Esophagus squamous epithelium (tissue), 5 donors: ENCODE measurements around the gene UNC5C. TPM values are rescaled to one million over a fixed set of nuclear protein-coding genes. Genes with fewer than 3 reads are reported as not detected.
"Not testable (repeated sequence)": the region's sequence is repeated elsewhere in the genome, so short reads cannot be mapped to it uniquely, and the experiment has no call there.

Source experiments
- DNase-seq: peaks from one replicate; lab custom pipeline; 2025; lab: John Stamatoyannopoulos, UW
- H3K27ac ChIP-seq, 4 donors: fragments of 200-600 bp; sonication (generic); one replicate each; pipeline ENCODE4 v1.5.1; 2016 to 2019; ENCODE audit warnings: mild to moderate bottlenecking in 1 of 4
- H3K27me3 ChIP-seq, 4 donors: fragments of 200-600 bp; sonication (generic); 1 replicate in 3 of 4; 2 replicates in 1 of 4; pipeline versions ENCODE4 v1.5.1 to v1.6.0; 2017 to 2021; ENCODE audit warnings: antibody characterized with exemption in 1 of 4
- H3K36me3 ChIP-seq, 3 donors: fragments of 200-600 bp; sonication (generic); one replicate each; pipeline ENCODE4 v1.5.1; 2016 to 2019
- H3K4me1 ChIP-seq, 3 donors: fragments of 200-600 bp; sonication (generic); one replicate each; pipeline ENCODE4 v1.5.1; 2017 to 2019
- H3K4me3 ChIP-seq, 4 donors: fragments of 200-600 bp; sonication (generic); 1 replicate in 3 of 4; 2 replicates in 1 of 4; pipeline ENCODE4 v1.5.1; 2016 to 2019; ENCODE audit warnings: mild to moderate bottlenecking in 2 of 4, moderate library complexity in 1 of 4
- H3K9me3 ChIP-seq, 3 donors: fragments of 200-600 bp; sonication (generic); one replicate each; pipeline ENCODE4 v1.5.1; 2016 to 2019
- POLR2A ChIP-seq, 4 donors: fragments of 450-650 bp; IDR thresholded peaks; one replicate each; pipeline ENCODE4 v1.6.1; 2017; ENCODE audit warnings: antibody characterized with exemption in 4 of 4, mild to moderate bottlenecking in 4 of 4, moderate library complexity in 3 of 4
- WGBS, 2 donors: methylation state at CpG; one replicate each; pipeline ENCODE4 v1.1.5; 2018; 5-methylcytosine and 5-hydroxymethylcytosine counted together
- intact Hi-C: fragments of 100-400 bp; cut with DNase I; formaldehyde crosslinking; loops from one replicate; pipeline ENCODE4 v1.15.0; 2022
- total RNA-seq, 4 donors: library from RNA; depleted of rRNA; stranded (reverse); fragments of >200 nt; gene quantifications; one replicate each; pipeline ENCODE4 v1.1.0, GENCODE V29; 2016
- TF ChIP-seq, protein P1 (sequence below), 6 experiments: fragments of 450-650 bp in 4 of 6; fragments of 200-600 bp in 2 of 6; sonication (generic) in 2 of 6; IDR thresholded peaks; one replicate each; pipeline ENCODE4 v1.5.1; 2016 to 2019; ENCODE audit warnings: antibody characterized with exemption in 6 of 6, mild to moderate bottlenecking in 4 of 6, moderate library complexity in 4 of 6
- donor health status: DM: yes; HTN: yes; CAD: no.

The UNC5C gene
- total RNA-seq, 4 donors from 2014 or later: 0.11 to 0.95 (median 0.36) TPM

DNA sequence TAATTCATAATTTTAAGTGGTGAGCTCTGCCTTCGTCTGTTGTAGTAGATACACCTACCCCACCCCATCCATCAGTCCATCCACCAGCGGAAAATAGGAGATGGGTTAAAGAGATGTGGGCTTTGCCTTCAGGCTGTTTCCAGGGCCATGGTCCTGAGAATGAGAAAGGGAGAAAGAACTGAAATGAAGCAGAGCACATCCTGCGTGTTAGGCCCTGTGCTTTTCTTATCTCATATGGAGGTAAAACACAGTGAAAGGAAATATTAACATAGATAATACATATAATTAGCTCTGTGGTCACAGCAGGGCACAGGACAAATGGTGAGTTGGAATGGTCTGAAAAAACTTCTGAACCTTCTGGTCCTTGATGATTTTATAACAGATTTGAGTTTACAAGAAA is 397.5 kb downstream of the UNC5C start:
- no peaks in the 10 kb centered on the region for H3K4me1 ChIP-seq
- H3K36me3 ChIP-seq: no peaks in the 10 kb centered on the region
- no peak overlapping the region for H3K4me3 ChIP-seq
- H3K27ac ChIP-seq: no peak overlapping the region
- 77 to 88% methylated on average over 3 of the region's 3 CpGs for WGBS, 2 donors
- no peak for DNase-seq
- intact Hi-C loops: no loop called here
- no peaks in the 10 kb centered on the region for H3K9me3 ChIP-seq
- no peaks in the 10 kb centered on the region for H3K27me3 ChIP-seq
- TF ChIP-seq, protein P1, sequence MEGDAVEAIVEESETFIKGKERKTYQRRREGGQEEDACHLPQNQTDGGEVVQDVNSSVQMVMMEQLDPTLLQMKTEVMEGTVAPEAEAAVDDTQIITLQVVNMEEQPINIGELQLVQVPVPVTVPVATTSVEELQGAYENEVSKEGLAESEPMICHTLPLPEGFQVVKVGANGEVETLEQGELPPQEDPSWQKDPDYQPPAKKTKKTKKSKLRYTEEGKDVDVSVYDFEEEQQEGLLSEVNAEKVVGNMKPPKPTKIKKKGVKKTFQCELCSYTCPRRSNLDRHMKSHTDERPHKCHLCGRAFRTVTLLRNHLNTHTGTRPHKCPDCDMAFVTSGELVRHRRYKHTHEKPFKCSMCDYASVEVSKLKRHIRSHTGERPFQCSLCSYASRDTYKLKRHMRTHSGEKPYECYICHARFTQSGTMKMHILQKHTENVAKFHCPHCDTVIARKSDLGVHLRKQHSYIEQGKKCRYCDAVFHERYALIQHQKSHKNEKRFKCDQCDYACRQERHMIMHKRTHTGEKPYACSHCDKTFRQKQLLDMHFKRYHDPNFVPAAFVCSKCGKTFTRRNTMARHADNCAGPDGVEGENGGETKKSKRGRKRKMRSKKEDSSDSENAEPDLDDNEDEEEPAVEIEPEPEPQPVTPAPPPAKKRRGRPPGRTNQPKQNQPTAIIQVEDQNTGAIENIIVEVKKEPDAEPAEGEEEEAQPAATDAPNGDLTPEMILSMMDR (IDR thresholded peaks at IDR 0.05): no peak
- TF ChIP-seq POLR2A (IDR thresholded peaks at IDR 0.05): no peak

DNA sequence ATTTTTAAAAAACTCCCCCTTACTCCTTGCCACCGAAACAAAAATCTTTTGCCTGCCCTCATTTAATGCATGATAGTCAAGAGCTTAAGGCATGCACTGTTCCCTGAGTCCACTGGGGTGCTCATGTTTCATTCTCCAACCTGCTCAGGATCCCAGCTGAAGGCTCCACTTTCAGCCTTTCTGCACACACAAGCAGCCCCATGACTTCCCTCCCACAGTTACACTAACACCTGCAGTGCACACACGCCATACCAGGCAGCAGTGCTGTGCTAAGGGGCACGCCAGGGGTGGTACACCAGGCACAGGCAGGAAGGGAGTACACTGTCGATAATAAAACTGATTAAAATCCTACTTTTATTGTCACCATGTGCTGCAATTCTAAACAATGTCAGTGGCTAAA is 405.8 kb downstream of the UNC5C start:
- no peak overlapping the region for H3K4me3 ChIP-seq
- H3K27ac ChIP-seq: no peak overlapping the region
- no peaks in the 10 kb centered on the region for H3K27me3 ChIP-seq
- 82 to 87% methylated on average over 3 to 4 of the region's 4 CpGs for WGBS, 2 donors
- no peaks in the 10 kb centered on the region for H3K9me3 ChIP-seq
- no peak for DNase-seq
- no peaks in the 10 kb centered on the region for H3K36me3 ChIP-seq
- intact Hi-C loops: no loop called here
- TF ChIP-seq, protein P1 (IDR thresholded peaks at IDR 0.05): no peak
- TF ChIP-seq POLR2A (IDR thresholded peaks at IDR 0.05): no peak
- no peaks in the 10 kb centered on the region for H3K4me1 ChIP-seq

DNA sequence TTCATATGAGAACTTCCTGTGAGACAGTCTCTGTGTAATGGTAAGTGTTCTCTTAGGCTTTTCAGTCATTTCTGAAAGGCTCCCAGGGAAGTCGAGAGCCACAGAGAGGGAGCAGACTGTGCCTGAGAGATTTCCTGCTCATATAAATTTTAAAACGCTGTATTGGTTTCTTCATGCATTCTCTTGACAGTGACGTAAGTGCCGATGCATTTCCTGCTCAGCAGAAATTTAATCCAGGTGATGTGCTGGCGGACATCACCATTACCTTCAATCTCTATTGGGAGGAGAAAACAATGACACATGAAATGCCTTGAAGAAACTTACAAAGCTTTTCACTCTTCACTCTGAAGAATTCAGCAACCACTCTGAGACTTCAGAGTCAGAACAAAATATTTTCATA is 407.4 kb downstream of the UNC5C start:
- Histone ChIP-seq H3K27ac (no peak overlapping the region), H3K9me3 (no peaks in the 10 kb centered on the region), H3K4me3 (no peak overlapping the region), H3K27me3 (no peaks in the 10 kb centered on the region), H3K36me3 (no peaks in the 10 kb centered on the region), H3K4me1 (no peaks in the 10 kb centered on the region)
- no peak for TF ChIP-seq POLR2A (IDR thresholded peaks at IDR 0.05)
- TF ChIP-seq, protein P1 (IDR thresholded peaks at IDR 0.05): no peak
- DNase-seq: no peak
- 68 to 85% methylated on average over 5 of the region's 5 CpGs for WGBS, 2 donors
- intact Hi-C loops: no loop called here

DNA sequence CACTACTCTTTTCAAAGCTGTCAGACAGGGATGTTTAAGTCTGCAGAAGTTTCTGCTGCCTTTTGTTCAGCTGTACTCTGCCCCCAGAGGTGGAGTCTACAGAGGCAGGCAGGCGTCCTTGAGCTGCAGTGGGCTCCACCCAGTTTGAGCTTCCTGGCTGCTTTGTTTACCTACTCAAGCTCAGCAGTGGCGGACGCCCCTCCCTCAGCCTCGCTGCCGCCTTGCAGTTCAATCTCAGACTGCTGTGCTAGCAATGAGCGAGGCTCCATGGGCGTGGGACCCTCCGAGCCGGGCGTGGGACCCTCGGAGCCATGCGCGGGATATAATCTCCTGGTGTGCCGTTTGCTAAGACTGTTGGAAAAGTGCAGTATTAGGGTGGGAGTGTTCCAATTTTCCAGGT is 409.3 kb downstream of the UNC5C start:
- H3K27ac ChIP-seq, H3K4me3 ChIP-seq, H3K27me3 ChIP-seq, H3K36me3 ChIP-seq, intact Hi-C loops, H3K9me3 ChIP-seq, H3K4me1 ChIP-seq, DNase-seq: not testable (repeated sequence)
- 40 to 63% methylated on average over 1 of the region's 14 CpGs for WGBS, 2 donors

DNA sequence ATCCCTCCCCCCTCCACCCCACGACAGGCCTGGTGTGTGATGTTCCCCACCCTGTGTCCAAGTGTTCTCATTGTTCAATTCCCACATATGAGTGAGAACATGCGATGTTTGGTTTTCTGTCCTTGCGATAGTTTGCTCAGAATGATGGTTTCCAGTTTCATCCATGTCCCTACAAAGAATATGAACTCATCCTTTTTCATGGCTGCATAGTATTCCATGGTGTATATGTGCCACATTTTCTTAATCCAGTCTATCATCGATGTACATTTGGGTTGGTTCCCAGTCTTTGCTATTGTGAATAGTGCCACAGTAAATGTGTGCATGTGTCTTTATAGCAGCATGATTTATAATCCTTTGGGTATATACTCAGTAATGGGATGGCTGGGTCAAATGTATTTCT is 414.8 kb downstream of the UNC5C start:
- H3K9me3 ChIP-seq, H3K4me3 ChIP-seq, DNase-seq, H3K4me1 ChIP-seq, H3K36me3 ChIP-seq, H3K27me3 ChIP-seq, H3K27ac ChIP-seq, intact Hi-C loops: not testable (repeated sequence)
- 93% methylated on average over 4 of the region's 4 CpGs for WGBS, 2 donors

DNA sequence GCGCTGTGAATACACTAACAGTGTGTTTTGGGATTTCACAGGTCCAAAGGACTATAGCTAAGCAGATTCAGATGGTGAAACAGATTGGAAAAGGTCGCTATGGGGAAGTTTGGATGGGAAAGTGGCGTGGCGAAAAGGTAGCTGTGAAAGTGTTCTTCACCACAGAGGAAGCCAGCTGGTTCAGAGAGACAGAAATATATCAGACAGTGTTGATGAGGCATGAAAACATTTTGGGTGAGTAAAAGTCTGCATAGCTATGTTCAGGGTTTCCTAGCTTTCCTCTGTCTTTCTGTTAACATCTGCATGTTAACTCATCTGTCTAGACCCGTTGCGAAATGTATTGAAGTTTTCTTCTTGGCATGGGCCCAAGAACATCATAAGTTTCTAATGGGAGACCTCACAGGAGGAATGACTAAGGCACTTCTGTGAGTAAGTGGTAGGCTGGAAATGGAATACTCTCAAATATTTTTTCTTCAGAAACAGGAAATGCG is 418.9 kb downstream of the UNC5C start:
- Histone ChIP-seq H3K9me3 (no peaks in the 10 kb centered on the region), H3K4me1 (peaks cover 0 to 3% (median 0%) of the 10 kb centered on the region in 3 donors), H3K27me3 (no peaks in the 10 kb centered on the region), H3K27ac (no peak overlapping the region), H3K36me3 (no peaks in the 10 kb centered on the region), H3K4me3 (no peak overlapping the region)
- TF ChIP-seq POLR2A (IDR thresholded peaks at IDR 0.05): no peak
- TF ChIP-seq, protein P1 (IDR thresholded peaks at IDR 0.05): no peak
- intact Hi-C loops: no loop called here
- 31 to 35% methylated on average over 7 of the region's 7 CpGs for WGBS, 2 donors
- DNase-seq: no peak
